ENCODE results near the gene SKAP2.

The SKAP2 gene

DNA sequence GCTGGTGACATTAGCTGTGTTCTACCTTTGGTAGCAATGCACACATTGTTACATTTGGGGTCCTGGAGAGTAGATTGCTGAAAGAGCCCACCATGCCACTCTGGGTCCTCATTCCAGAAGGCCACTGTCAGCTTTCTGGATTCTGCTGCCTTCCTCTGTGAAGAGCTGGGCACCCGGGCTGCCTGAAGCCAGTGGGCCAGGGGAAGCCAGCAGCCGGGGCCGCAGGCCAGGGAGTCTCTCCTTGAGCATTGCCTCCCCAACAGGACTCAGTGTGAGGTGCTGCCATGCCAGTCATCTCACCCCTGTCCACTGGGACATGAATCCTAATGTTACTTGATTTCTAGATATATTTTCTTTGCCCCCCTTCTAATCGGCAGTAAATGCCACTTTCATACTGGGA is 234.0 kb downstream of the SKAP2 start:
- no peak for DNase-seq

GRCh38 chr7:26629696-26630095 is 234.7 kb downstream of the SKAP2 start:
- DNase-seq, result no peak

DNA sequence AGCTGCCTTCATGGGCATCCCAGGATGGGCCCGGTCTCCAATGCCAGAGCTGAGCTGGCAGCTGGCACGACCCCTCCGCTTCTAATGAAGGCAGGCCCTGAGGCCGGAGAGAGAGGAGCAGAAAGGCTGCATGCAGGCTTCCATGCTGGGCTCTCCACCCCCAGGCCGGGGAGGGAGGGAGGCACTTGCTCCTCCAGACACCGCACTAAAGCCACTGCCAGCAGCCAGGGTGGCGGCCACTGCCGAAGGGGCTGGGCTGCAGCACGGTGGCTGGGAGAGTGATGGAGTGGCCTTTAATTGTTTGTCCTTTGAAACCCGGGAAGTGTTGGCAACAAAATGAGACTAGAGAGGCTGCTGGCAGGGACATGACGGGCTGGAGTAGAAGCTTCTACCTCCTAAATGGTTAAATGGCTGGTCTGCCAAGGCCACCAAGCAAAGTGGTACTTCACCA is 236.5 kb downstream of the SKAP2 start:
- DNase-seq, result no peak

DNA sequence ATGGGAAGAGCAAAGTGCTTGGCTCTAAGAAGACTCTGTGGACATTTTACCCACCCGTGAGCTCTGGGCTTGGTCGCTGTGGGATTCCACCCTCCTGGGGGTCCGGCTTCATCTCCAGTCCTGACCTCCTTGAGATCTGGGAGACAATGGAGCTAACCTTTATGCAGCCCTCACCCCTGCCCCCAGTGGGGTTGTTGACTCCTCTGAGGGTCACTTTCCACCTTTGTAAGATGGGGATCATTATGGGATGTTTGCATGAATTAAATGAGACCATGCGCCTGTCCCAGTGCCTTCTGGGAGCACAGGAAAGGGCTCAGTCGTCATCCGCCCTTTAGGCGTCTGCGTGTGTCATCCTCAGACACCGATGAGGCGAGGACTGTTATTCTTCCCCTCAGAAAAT is 237.2 kb downstream of the SKAP2 start:
- DNase-seq, result no peak

DNA sequence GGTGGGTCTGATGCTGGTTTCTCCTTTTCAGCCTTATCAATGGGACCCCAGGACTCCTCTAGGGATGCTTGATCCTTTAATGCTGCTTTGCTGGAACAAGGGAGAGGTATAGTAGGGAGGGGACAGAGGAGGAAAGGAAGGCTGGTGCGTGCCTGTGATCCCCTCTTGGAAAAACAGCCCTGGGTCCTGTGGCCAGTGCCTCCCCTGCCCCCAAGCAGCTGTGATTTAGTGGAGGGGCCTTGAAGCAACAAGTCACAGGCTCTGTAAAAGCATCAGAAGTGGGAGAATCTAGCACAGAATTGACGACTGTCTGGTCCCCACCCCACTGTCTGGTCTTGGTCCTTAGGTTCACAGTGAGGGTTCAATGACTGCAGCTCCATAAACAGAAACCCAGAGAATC is 237.7 kb downstream of the SKAP2 start:
- no peak for DNase-seq

- no peak for DNase-seq
These were observed 238.2 kb downstream of the SKAP2 start for GRCh38 chr7:26626156-26626555.

DNA sequence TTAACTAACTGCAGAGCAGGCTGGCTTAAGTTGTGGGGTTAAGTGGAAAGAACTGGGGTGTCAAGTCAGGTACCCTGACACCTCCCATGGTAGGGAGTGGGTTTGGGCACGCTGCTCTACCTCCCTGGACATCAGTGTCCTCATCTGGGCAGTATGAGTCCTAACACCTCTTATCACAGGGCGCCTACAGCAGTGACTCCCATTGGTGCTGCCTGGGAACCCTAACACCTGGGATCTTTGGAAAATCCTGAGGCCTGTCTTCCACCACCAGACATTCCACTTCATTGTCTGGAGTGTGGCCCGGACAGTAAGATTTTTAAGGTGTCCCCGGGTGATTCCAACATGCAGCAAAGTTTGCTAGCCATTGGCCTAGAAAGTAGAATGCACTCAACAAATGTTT is 239.1 kb downstream of the SKAP2 start:
- no peak for DNase-seq

GRCh38 chr7:26624839-26625238 is 239.6 kb downstream of the SKAP2 start:
- DNase-seq, result no peak

DNA sequence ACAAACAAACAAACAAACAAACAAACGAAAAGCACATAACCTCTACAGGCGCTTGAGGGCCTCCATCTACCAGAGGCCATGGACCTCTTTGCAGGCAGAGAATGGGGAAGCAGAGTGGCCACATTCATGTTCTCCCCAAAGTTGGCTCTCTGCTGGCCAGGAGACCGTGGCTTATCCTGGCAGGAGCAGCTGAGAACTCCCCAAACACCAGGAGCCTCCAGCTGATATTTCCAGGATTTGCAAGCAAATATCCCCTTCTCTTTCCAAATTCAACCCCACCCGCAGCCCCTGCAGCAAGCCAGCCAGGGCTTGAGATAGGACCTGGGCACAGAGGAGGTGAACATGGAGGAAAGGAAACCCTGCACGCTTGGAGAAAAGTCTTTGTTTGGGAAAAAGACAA is 240.0 kb downstream of the SKAP2 start:
- no peak for DNase-seq

DNA sequence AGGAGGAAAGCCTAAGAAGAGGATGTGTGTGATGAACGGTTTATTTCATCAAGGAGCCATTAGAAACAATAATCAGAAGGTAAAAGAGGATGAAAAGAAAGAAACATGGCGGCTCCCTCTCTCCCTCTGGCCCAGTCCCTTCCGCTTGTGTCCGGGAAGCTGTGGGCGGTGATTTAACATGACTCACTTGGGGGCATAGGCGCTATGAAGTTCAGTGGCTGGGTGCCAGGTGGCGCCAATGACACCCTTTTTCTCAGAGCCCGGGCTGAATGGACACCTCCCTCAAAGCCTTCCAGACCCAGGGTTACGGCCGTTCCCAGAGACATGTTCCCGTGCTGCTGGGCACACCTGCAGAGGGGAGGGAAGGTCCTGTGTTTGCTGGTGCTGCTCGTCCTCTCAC is 244.0 kb downstream of the SKAP2 start:
- DNase-seq, result no peak

- DNase-seq, result no peak
These were observed 244.9 kb downstream of the SKAP2 start for GRCh38 chr7:26619348-26619984.

DNA sequence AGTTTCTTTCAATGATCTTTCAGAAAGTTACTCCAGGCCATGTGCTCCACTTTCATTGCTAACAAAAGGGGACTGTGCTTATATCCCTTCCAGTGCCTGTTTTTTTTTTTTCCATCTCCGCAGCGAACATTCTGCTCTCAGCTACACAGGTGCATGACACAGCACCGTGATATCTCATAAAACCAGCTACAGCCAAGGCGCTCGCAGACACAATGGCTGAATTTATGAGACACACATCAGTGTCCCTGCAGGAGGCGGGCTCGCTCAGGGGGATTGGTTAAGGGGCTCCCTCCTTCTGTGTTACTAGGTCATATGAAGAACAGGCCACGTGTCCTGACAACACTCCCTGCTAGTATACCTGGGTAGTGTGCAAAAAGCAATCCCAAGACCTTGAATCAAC is 245.5 kb downstream of the SKAP2 start:
- DNase-seq, result no peak

DNA sequence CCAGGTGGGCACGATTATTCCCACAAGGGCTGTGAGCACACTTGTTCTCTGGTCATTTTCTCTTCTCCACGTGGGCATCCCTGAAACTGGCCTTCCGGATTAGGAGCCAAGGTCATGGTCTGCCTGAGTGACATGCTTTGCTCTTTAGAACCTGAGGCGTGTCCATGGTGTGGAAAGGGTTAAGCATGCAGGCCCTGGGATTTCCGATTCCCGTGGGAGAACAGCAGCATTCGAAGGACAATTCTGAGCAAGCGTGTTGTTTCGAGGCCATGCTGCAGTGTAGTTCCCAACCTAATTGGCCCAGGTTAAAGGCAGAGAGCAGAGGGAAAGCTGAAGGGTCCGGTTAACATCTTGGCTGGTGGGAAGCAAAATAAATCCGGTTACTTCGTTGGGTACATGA is 245.9 kb downstream of the SKAP2 start:
- DNase-seq, result no peak
